Esophagus muscularis mucosa (tissue), 4 donors: ENCODE measurements around the gene DLGAP4. TPM values are rescaled to one million over a fixed set of nuclear protein-coding genes. Genes with fewer than 3 reads are reported as not detected.

Source experiments
- DNase-seq: peaks from one replicate; pipeline ENCODE4 v3.0.0-alpha.2; 2017; ENCODE audit errors: extremely low spot score
- H3K27ac ChIP-seq, 4 donors: fragments of 200-600 bp; sonication (generic); replicated peaks in 1 of 4; 1 replicate in 3 of 4; 2 replicates in 1 of 4; pipeline ENCODE4 v1.5.1; 2016 to 2019; ENCODE audit warnings: mild to moderate bottlenecking in 1 of 4
- H3K27me3 ChIP-seq, 4 donors: fragments of 200-600 bp; sonication (generic); one replicate each; pipeline versions ENCODE4 v1.5.1 to v1.6.0; 2016 to 2019
- H3K36me3 ChIP-seq, 4 donors: fragments of 200-600 bp; sonication (generic); one replicate each; pipeline ENCODE4 v1.5.1; 2016 to 2019
- H3K4me1 ChIP-seq, 4 donors: fragments of 200-600 bp; sonication (generic); one replicate each; pipeline ENCODE4 v1.5.1; 2016 to 2019
- H3K4me3 ChIP-seq, 4 donors: fragments of 200-600 bp; sonication (generic); 1 replicate in 2 of 4; 2 replicates in 2 of 4; pipeline ENCODE4 v1.5.1; 2016 to 2019; ENCODE audit warnings: mild to moderate bottlenecking in 4 of 4, moderate library complexity in 1 of 4
- H3K9me3 ChIP-seq, 4 donors: fragments of 200-600 bp; sonication (generic); 1 replicate in 3 of 4; 2 replicates in 1 of 4; pipeline ENCODE4 v1.5.1; 2016 to 2019
- CTCF ChIP-seq, 3 experiments: fragments of 200-600 bp in 2 of 3; fragments of 450-650 bp in 1 of 3; sonication (generic) in 2 of 3; IDR thresholded peaks; one replicate each; pipeline ENCODE4 v1.5.1; 2017 to 2019; ENCODE audit warnings: antibody characterized with exemption in 3 of 3, mild to moderate bottlenecking in 2 of 3, moderate library complexity in 1 of 3
- EP300 ChIP-seq: sonication (generic); formaldehyde crosslinking; IDR thresholded peaks from one replicate; pipeline ENCODE4 v1.6.1; 2017; ENCODE audit warnings: antibody characterized with exemption
- POLR2A ChIP-seq: fragments of 450-650 bp; IDR thresholded peaks from one replicate; pipeline ENCODE4 v1.6.1; 2017; ENCODE audit warnings: antibody characterized with exemption, moderate library complexity, mild to moderate bottlenecking, low read depth
- POLR2AphosphoS5 ChIP-seq, 2 donors: sonication (generic); formaldehyde crosslinking; IDR thresholded peaks; one replicate each; pipeline ENCODE4 v1.6.1; 2017; ENCODE audit warnings: antibody characterized with exemption in 2 of 2
- WGBS: methylation state at CpG from one replicate; pipeline ENCODE4 v1.1.5; 2018; 5-methylcytosine and 5-hydroxymethylcytosine counted together
- intact Hi-C: fragments of 100-400 bp; cut with DNase I; formaldehyde crosslinking; loops from one replicate; pipeline ENCODE4 v1.15.1; 2023
- total RNA-seq, 4 donors: library from RNA; depleted of rRNA; stranded (reverse); fragments of >200 nt; gene quantifications; one replicate each; pipeline versions ENCODE4 v1.1.0 to v1.2.1, GENCODE V29; 2016

The DLGAP4 gene
- total RNA-seq, 4 donors from 2014 or later: 43.6 to 90.0 (median 48.8) TPM

- TF ChIP-seq POLR2AphosphoS5 (IDR thresholded peaks at IDR 0.05) (peak; percentile 17 to 53), CTCF (IDR thresholded peaks at IDR 0.05) (no peak), POLR2A (no peak)
- H3K4me3 ChIP-seq: no peak overlapping the region
- 33% methylated on average over 7 of the region's 10 CpGs for WGBS
- H3K4me1 ChIP-seq: peaks cover 98 to 100% (median 100%) of the 10 kb centered on the region in 4 donors
- DNase-seq: no peak
- peak overlapping the region; percentile 96 to 99 (median 96) for H3K27ac ChIP-seq
- intact Hi-C loops: no loop called here
- no peaks in the 10 kb centered on the region for H3K9me3 ChIP-seq
- no peaks in the 10 kb centered on the region for H3K27me3 ChIP-seq
- H3K36me3 ChIP-seq: peaks cover 0 to 4% (median 0%) of the 10 kb centered on the region in 4 donors
These were observed 162.2 kb downstream of the DLGAP4 start for GRCh38 chr20:36468149-36469000.

GRCh38 chr20:36469973-36470372 lies 163.8 kb downstream of the DLGAP4 start:
- H3K4me1 ChIP-seq: peaks cover 98 to 100% (median 100%) of the 10 kb centered on the region in 4 donors
- no peak overlapping the region for H3K4me3 ChIP-seq
- H3K27ac ChIP-seq: peak overlapping the region; percentile 96 to 99 (median 96)
- H3K27me3 ChIP-seq: no peaks in the 10 kb centered on the region
- DNase-seq: no peak
- no peaks in the 10 kb centered on the region for H3K9me3 ChIP-seq
- intact Hi-C loops: no loop called here
- no peak for TF ChIP-seq POLR2AphosphoS5 (IDR thresholded peaks at IDR 0.05)
- no peak for TF ChIP-seq EP300
- no peak for TF ChIP-seq CTCF (IDR thresholded peaks at IDR 0.05)
- TF ChIP-seq POLR2A: no peak
- H3K36me3 ChIP-seq: peaks cover 0 to 4% (median 0%) of the 10 kb centered on the region in 4 donors
- 35% methylated on average over 2 of the region's 2 CpGs for WGBS

- Histone ChIP-seq H3K9me3 (no peaks in the 10 kb centered on the region), H3K27me3 (no peaks in the 10 kb centered on the region), H3K4me3 (peak overlapping the region; percentile 38 to 49 (median 38)), H3K36me3 (peaks cover 0 to 4% (median 0%) of the 10 kb centered on the region in 4 donors), H3K4me1 (peaks cover 77 to 96% (median 89%) of the 10 kb centered on the region in 4 donors), H3K27ac (peak overlapping the region; percentile 96 to 99 (median 96))
- no peak for DNase-seq
- TF ChIP-seq CTCF (IDR thresholded peaks at IDR 0.05) (no peak), POLR2A (no peak), EP300 (no peak), POLR2AphosphoS5 (IDR thresholded peaks at IDR 0.05) (no peak)
- 33% methylated on average over 9 of the region's 9 CpGs for WGBS
- intact Hi-C loops: no loop called here
These were observed 165.9 kb downstream of the DLGAP4 start for GRCh38 chr20:36471885-36472636.

GRCh38 chr20:36472637-36473090 lies 166.5 kb downstream of the DLGAP4 start:
- H3K27me3 ChIP-seq: no peaks in the 10 kb centered on the region
- no peak for DNase-seq
- no peak for TF ChIP-seq POLR2A
- no peak for TF ChIP-seq CTCF (IDR thresholded peaks at IDR 0.05)
- peak; percentile 53 to 65 for TF ChIP-seq POLR2AphosphoS5 (IDR thresholded peaks at IDR 0.05)
- TF ChIP-seq EP300: no peak
- intact Hi-C loops: no loop called here
- peak overlapping the region; percentile 96 to 99 (median 96) for H3K27ac ChIP-seq
- H3K4me3 ChIP-seq: peak overlapping the region; percentile 38 to 49 (median 38)
- H3K4me1 ChIP-seq: peaks cover 72 to 96% (median 86%) of the 10 kb centered on the region in 4 donors
- H3K36me3 ChIP-seq: peaks cover 0 to 4% (median 0%) of the 10 kb centered on the region in 4 donors
- H3K9me3 ChIP-seq: no peaks in the 10 kb centered on the region
- 6% methylated on average over 3 of the region's 6 CpGs for WGBS
